RWPE2 (cell line): ENCODE results near the gene VPS16.

ENCODE experiments used
- ATAC-seq: fragments of 200-7000 bp; cut with Tn5 transposase; 3 replicates; pipeline ENCODE4 v1.9.1; 2021; ENCODE audit warnings: low read depth
- DNase-seq: peaks from one replicate; pipeline ENCODE4 v3.0.0-alpha.2; 2020; ENCODE audit warnings: low spot score
- H3K27ac ChIP-seq: fragments of 450-650 bp; 2 replicates; pipeline ENCODE4 v1.5.1; 2017; ENCODE audit warnings: mild to moderate bottlenecking; ENCODE audit not compliant: poor library complexity, severe bottlenecking
- H3K27me3 ChIP-seq: fragments of 250-450 bp; sonication (Bioruptor Pico); 2 replicates; pipeline ENCODE4 v1.5.1; 2021; ENCODE audit warnings: mild to moderate bottlenecking, moderate library complexity; ENCODE audit not compliant: insufficient read depth, poor library complexity, severe bottlenecking
- H3K36me3 ChIP-seq: fragments of 250-450 bp; sonication (Bioruptor Pico); 2 replicates; pipeline ENCODE4 v1.5.1; 2020; ENCODE audit warnings: low read depth, mild to moderate bottlenecking, moderate library complexity
- H3K4me1 ChIP-seq: fragments of 250-450 bp; sonication (Bioruptor Pico); 2 replicates; pipeline ENCODE4 v1.5.1; 2021; ENCODE audit warnings: mild to moderate bottlenecking, moderate library complexity; ENCODE audit not compliant: insufficient read depth, poor library complexity, severe bottlenecking
- H3K4me3 ChIP-seq: fragments of 250-450 bp; sonication (Bioruptor Pico); 2 replicates; pipeline ENCODE4 v1.5.1; 2021; ENCODE audit warnings: mild to moderate bottlenecking, moderate library complexity; ENCODE audit not compliant: severe bottlenecking
- H3K9me3 ChIP-seq: fragments of 250-450 bp; sonication (Bioruptor Pico); 2 replicates; pipeline ENCODE4 v1.5.1; 2021; ENCODE audit warnings: mild to moderate bottlenecking, moderate library complexity; ENCODE audit not compliant: severe bottlenecking
- TF ChIP-seq, protein P1 (sequence below): fragments of 450-650 bp; IDR thresholded peaks from one replicate; pipeline ENCODE4 v1.5.1; 2017; ENCODE audit warnings: mild to moderate bottlenecking, moderate library complexity; ENCODE audit not compliant: poor library complexity, severe bottlenecking

The VPS16 gene

GRCh38 chr20:2801286-2801728 is 39.2 kb upstream of the VPS16 start:
- peaks cover 41% of the 10 kb centered on the region for H3K27me3 ChIP-seq
- no peaks in the 10 kb centered on the region for H3K36me3 ChIP-seq
- H3K4me1 ChIP-seq = no peaks in the 10 kb centered on the region
- H3K4me3 ChIP-seq = no peak overlapping the region
- H3K27ac ChIP-seq = no peak overlapping the region
- TF ChIP-seq, protein P1, sequence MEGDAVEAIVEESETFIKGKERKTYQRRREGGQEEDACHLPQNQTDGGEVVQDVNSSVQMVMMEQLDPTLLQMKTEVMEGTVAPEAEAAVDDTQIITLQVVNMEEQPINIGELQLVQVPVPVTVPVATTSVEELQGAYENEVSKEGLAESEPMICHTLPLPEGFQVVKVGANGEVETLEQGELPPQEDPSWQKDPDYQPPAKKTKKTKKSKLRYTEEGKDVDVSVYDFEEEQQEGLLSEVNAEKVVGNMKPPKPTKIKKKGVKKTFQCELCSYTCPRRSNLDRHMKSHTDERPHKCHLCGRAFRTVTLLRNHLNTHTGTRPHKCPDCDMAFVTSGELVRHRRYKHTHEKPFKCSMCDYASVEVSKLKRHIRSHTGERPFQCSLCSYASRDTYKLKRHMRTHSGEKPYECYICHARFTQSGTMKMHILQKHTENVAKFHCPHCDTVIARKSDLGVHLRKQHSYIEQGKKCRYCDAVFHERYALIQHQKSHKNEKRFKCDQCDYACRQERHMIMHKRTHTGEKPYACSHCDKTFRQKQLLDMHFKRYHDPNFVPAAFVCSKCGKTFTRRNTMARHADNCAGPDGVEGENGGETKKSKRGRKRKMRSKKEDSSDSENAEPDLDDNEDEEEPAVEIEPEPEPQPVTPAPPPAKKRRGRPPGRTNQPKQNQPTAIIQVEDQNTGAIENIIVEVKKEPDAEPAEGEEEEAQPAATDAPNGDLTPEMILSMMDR = no peak
- no peaks in the 10 kb centered on the region for H3K9me3 ChIP-seq
- DNase-seq (no peak), ATAC-seq (no peak)

- no peaks in the 10 kb centered on the region for H3K9me3 ChIP-seq
- peaks cover 41% of the 10 kb centered on the region for H3K27me3 ChIP-seq
- DNase-seq (no peak), ATAC-seq (no peak)
- H3K36me3 ChIP-seq = no peaks in the 10 kb centered on the region
- no peak overlapping the region for H3K27ac ChIP-seq
- no peaks in the 10 kb centered on the region for H3K4me1 ChIP-seq
- TF ChIP-seq, protein P1 = no peak
- no peak overlapping the region for H3K4me3 ChIP-seq
These were observed 36.3 kb upstream of the VPS16 start for GRCh38 chr20:2804041-2804828.

GRCh38 chr20:2804852-2805688 is 35.5 kb upstream of the VPS16 start:
- Histone ChIP-seq H3K4me1 (no peaks in the 10 kb centered on the region), H3K36me3 (no peaks in the 10 kb centered on the region), H3K9me3 (no peaks in the 10 kb centered on the region), H3K27ac (no peak overlapping the region), H3K27me3 (peaks cover 33% of the 10 kb centered on the region), H3K4me3 (no peak overlapping the region)
- no peak for DNase-seq
- TF ChIP-seq, protein P1 = no peak
- ATAC-seq = no peak

DNA sequence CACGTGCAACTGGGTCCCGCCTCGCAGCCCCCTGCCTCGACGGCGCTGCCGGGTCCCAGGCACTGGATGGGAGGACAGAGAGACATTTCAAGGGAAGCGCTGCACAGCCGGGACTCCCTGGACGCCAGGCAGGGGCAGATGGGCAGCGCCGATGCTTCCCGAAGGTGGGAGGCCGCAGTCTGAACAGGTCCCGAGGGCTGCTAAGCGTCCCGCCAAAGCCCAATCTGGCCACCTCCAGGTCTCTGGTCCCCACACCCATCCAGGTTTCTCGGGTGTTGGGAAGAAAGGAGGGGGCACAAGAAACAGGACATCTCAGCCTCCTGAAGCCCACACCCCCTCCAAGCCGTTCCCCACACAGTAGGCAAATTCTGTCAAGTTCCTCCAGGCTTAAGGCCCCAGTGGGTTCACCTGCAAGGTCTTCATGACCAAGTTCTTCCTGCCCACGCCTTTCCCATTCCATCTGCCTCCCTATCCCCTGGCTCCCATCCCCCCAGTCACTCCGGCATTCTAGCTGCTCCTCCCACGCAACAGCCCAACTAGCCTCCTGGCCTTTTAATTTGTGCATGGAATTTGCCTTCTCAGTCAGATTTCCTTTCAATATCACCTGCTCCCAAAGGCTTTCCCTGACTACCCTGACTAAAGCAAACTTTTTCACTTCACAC is 34.7 kb upstream of the VPS16 start:
- TF ChIP-seq, protein P1 = no peak

More for the DNA sequence above, 34.7 kb upstream of the VPS16 start:
- DNase-seq (no peak), ATAC-seq (no peak)
- Histone ChIP-seq H3K27ac (no peak overlapping the region), H3K27me3 (peaks cover 26% of the 10 kb centered on the region), H3K4me3 (no peak overlapping the region), H3K4me1 (no peaks in the 10 kb centered on the region), H3K36me3 (no peaks in the 10 kb centered on the region), H3K9me3 (no peaks in the 10 kb centered on the region)
